ENCODE results near the gene CLEC4G.
"Not testable (repeated sequence)": the region's sequence is repeated elsewhere in the genome, so short reads cannot be mapped to it uniquely, and the experiment has no call there.

- TF ChIP-seq CTCF (IDR thresholded peaks at IDR 0.05; ENCODE audit: insufficient read depth, low read length); POLR2AphosphoS5 (IDR thresholded peaks at IDR 0.05; ENCODE audit: low read depth); GABPA (IDR thresholded peaks at IDR 0.05; ENCODE audit: low read depth); REST (IDR thresholded peaks at IDR 0.05; ENCODE audit: insufficient replicate concordance, low read depth); SPI1 (IDR thresholded peaks at IDR 0.05; ENCODE audit: borderline replicate concordance, low read depth): not testable (repeated sequence)
Observed at GRCh38 chr19:7746306-7746705, 14.4 kb upstream of the CLEC4G start.

Measured in HL-60 (cell line).